K562 (cell line): ENCODE measurements around the gene C16orf95. TPM values are rescaled to one million over a fixed set of nuclear protein-coding genes. Genes with fewer than 3 reads are reported as not detected.

Experiments used
- polyA plus RNA-seq, 8 experiments: library from polyadenylated mRNA; depleted of rRNA in 4 of 8; stranded (reverse) in 5 of 8; unstranded in 3 of 8; fragments of >200 nt; fragmentation: Nextera tagmentation in 2 of 8; fragmentation: Illumina TruSeq in 1 of 8; extraction: Ambion mirVana in 2 of 8; extraction: Trizol in 1 of 8; gene quantifications; 2 replicates each; pipeline versions ENCODE4 v1.2.1 to v1.2.3, GENCODE V29; 2011 to 2014; ENCODE audit warnings: inconsistent platforms in 1 of 8, missing spikeins in 1 of 8
- total RNA-seq, 7 experiments: library from RNA; depleted of rRNA in 6 of 7; stranded (reverse); fragments of >200 nt in 6 of 7; fragmentation: Illumina TruSeq in 2 of 7; extraction: Trizol in 2 of 7; gene quantifications; 2 replicates each; pipeline versions ENCODE4 v1.2.1 to v1.2.3, GENCODE V29; 2011 to 2021; ENCODE audit warnings: low replicate concordance in 1 of 7
- TF ChIP-seq, protein P1 (sequence below), 2 experiments: fragments of 450-650 bp; formaldehyde crosslinking in 1 of 2; IDR thresholded peaks; 2 replicates each; pipeline versions ENCODE4 v1.4.0 to v1.6.1; 2014 to 2020; ENCODE audit warnings: mild to moderate bottlenecking in 2 of 2, borderline replicate concordance in 1 of 2, low read depth in 1 of 2

The C16orf95 gene
- total and polyA plus RNA-seq, 9 of the 15 experiments (the other 6 are each of a cell fraction or from before 2014, with no cell fraction given): 6.5 to 20.5 (median 9.4) TPM

DNA sequence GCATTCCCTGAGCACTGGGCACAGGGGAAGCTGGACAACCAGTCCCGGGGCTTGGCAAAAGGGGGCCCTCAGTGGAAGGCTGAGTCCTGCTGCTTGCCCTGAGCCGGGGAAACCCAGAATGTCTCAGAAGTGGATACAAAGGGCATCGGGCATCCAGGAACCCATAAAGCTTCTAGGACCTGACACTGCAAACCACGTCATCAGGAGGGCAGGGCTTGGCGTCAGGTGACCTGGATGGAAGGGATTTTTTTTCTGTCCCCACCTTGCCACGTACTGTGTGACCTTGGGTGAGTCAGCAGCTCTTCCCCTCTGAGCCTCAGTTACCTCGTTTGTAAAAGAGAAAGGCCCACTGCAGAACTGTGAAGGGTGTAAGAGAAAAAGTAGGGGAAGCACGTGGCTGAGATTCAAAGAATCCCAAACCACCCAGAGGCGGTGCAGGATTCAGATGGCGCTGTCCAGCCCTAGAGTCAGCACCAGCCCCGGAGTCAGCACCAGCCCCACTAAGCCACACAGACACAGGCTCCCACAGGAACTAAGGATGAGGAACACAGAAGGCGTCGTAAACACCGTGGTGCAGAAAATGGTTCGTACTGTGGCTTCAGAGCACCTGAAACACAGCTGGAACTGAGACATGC, 53.7 kb downstream of the C16orf95 start (continued):
- TF ChIP-seq, protein P1, sequence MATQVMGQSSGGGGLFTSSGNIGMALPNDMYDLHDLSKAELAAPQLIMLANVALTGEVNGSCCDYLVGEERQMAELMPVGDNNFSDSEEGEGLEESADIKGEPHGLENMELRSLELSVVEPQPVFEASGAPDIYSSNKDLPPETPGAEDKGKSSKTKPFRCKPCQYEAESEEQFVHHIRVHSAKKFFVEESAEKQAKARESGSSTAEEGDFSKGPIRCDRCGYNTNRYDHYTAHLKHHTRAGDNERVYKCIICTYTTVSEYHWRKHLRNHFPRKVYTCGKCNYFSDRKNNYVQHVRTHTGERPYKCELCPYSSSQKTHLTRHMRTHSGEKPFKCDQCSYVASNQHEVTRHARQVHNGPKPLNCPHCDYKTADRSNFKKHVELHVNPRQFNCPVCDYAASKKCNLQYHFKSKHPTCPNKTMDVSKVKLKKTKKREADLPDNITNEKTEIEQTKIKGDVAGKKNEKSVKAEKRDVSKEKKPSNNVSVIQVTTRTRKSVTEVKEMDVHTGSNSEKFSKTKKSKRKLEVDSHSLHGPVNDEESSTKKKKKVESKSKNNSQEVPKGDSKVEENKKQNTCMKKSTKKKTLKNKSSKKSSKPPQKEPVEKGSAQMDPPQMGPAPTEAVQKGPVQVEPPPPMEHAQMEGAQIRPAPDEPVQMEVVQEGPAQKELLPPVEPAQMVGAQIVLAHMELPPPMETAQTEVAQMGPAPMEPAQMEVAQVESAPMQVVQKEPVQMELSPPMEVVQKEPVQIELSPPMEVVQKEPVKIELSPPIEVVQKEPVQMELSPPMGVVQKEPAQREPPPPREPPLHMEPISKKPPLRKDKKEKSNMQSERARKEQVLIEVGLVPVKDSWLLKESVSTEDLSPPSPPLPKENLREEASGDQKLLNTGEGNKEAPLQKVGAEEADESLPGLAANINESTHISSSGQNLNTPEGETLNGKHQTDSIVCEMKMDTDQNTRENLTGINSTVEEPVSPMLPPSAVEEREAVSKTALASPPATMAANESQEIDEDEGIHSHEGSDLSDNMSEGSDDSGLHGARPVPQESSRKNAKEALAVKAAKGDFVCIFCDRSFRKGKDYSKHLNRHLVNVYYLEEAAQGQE (IDR thresholded peaks at IDR 0.05; ENCODE audit: borderline replicate concordance): peak; percentile 72
- TF ChIP-seq, protein P1 (CRISPR knock-in tag; IDR thresholded peaks at IDR 0.05; ENCODE audit: low read depth): no peak
